ENCODE results near the gene NAT10.

- TF ChIP-seq EZH2 (IDR thresholded peaks at IDR 0.05; ENCODE audit: insufficient read depth, poor library complexity, severe bottlenecking): no peak
- TF ChIP-seq EZH2phosphoT487 (IDR thresholded peaks at IDR 0.05; ENCODE audit: insufficient read depth, low read depth): no peak
Measured at GRCh38 chr11:34149786-34150185, 44.4 kb downstream of the NAT10 start.
